Ascending aorta (tissue), 2 donors: ENCODE measurements around the gene TMEM88. TPM values are rescaled to one million over a fixed set of nuclear protein-coding genes. Genes with fewer than 3 reads are reported as not detected.

Experiments used
- DNase-seq, 2 donors: peaks; one replicate each; pipeline ENCODE4 v3.0.0-alpha.2; 2019; ENCODE audit warnings: low spot score in 2 of 2
- H3K27ac ChIP-seq, 2 donors: fragments of 200-600 bp; sonication (generic); one replicate each; pipeline ENCODE4 v1.5.1; 2016 to 2017; ENCODE audit warnings: mild to moderate bottlenecking in 1 of 2
- H3K27me3 ChIP-seq: fragments of 200-600 bp; sonication (generic); one replicate; pipeline ENCODE4 v1.5.1; 2017
- H3K36me3 ChIP-seq, 2 donors: fragments of 200-600 bp; sonication (generic); one replicate each; pipeline ENCODE4 v1.5.1; 2016
- H3K4me1 ChIP-seq, 2 donors: fragments of 200-600 bp; sonication (generic); one replicate each; pipeline ENCODE4 v1.5.1; 2016 to 2017; ENCODE audit warnings: mild to moderate bottlenecking in 1 of 2
- H3K4me3 ChIP-seq, 2 donors: fragments of 200-600 bp; sonication (generic); one replicate each; pipeline ENCODE4 v1.5.1; 2016 to 2017; ENCODE audit warnings: mild to moderate bottlenecking in 1 of 2
- H3K9me3 ChIP-seq, 2 donors: fragments of 200-600 bp; sonication (generic); one replicate each; pipeline ENCODE4 v1.5.1; 2016
- CTCF ChIP-seq, 3 experiments: fragments of 200-600 bp in 2 of 3; fragments of 450-650 bp in 1 of 3; sonication (generic) in 2 of 3; IDR thresholded peaks; one replicate each; pipeline ENCODE4 v1.5.1; 2016 to 2019; ENCODE audit warnings: antibody characterized with exemption in 3 of 3, mild to moderate bottlenecking in 1 of 3, moderate library complexity in 1 of 3
- intact Hi-C: fragments of 100-400 bp; cut with DNase I; formaldehyde crosslinking; loops from one replicate; pipeline ENCODE4 v1.15.1; 2023
- total RNA-seq: library from RNA; depleted of rRNA; stranded (reverse); fragments of >200 nt; gene quantifications from one replicate; pipeline ENCODE4 v1.1.0, GENCODE V29; 2016

The TMEM88 gene
- total RNA-seq, 1 donor from 2014 or later = 223 TPM

DNA sequence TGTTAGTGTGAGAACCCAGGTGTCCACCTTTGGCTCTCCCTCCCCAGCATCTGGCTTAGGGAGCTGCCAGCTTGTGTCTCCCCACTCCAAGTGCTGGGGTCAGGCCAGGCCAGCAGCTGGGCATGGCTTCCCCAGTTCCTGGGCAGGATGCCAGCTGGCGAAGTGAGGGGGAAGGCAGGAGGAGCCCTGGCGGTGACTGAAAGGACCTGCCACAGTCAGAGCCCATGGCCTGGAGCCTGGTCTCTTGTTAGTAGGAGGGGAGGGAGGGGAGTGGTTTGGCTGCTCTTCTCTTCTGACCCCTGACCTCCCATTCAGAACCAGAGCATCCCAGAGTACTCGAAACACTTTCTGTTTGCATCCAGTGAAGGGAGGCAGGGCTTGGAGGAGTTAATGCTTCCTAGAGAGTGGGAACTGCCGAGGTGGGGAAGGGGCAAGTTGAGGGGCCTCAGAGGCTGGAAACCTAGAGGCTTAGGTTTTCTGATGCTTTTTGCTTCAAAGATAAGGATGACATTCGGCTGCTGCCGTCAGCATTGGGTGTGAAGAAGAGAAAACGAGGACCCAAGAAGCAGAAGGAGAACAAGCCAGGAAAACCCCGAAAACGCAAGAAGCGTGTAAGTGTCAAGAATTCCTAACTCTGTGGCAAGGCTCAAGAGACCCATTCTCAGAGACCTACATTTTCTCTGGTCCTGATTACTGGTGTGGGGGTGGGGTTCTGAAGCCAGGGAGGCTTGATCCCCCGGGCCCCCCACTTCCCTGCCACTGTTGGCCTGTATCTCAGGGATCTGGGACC is 34.5 kb downstream of the TMEM88 start:
- H3K4me3 ChIP-seq = peak overlapping the region in 1 of 2 donors; percentile 95
- peaks cover 19 to 24% of the 10 kb centered on the region in 2 donors for H3K4me1 ChIP-seq
- intact Hi-C loops = loop anchor here (2.0 kb wide), 2 partner anchors 25 to 27 kb away; no protein-coding TSS in a partner anchor

GRCh38 chr17:7893187-7893880 is 38.5 kb downstream of the TMEM88 start:
- intact Hi-C loops = no loop called here
- Histone ChIP-seq H3K4me3 (no peak overlapping the region), H3K4me1 (peaks cover 14 to 17% of the 10 kb centered on the region in 2 donors), H3K27me3 (no peaks in the 10 kb centered on the region), H3K36me3 (peaks cover 50 to 65% of the 10 kb centered on the region in 2 donors), H3K9me3 (no peaks in the 10 kb centered on the region), H3K27ac (no peak overlapping the region)
- DNase-seq = no peak
- TF ChIP-seq CTCF (IDR thresholded peaks at IDR 0.05) = no peak

More for the DNA sequence above, 34.5 kb downstream of the TMEM88 start:
- no peaks in the 10 kb centered on the region for H3K27me3 ChIP-seq
- H3K27ac ChIP-seq = peak overlapping the region; percentile 90 to 91
- no peaks in the 10 kb centered on the region for H3K9me3 ChIP-seq
- H3K36me3 ChIP-seq = peaks cover 20 to 30% of the 10 kb centered on the region in 2 donors
- DNase-seq = peak; percentile 92 to 97
- TF ChIP-seq CTCF (IDR thresholded peaks at IDR 0.05) = peak; percentile 46 to 53 (median 49)

GRCh38 chr17:7894226-7894625 is 39.4 kb downstream of the TMEM88 start:
- peaks cover 6 to 8% of the 10 kb centered on the region in 2 donors for H3K4me1 ChIP-seq
- no peak for DNase-seq
- H3K9me3 ChIP-seq = no peaks in the 10 kb centered on the region
- no peak overlapping the region for H3K4me3 ChIP-seq
- H3K27me3 ChIP-seq = no peaks in the 10 kb centered on the region
- H3K27ac ChIP-seq = no peak overlapping the region
- intact Hi-C loops = no loop called here
- H3K36me3 ChIP-seq = peaks cover 59 to 74% of the 10 kb centered on the region in 2 donors
- TF ChIP-seq CTCF (IDR thresholded peaks at IDR 0.05) = no peak

DNA sequence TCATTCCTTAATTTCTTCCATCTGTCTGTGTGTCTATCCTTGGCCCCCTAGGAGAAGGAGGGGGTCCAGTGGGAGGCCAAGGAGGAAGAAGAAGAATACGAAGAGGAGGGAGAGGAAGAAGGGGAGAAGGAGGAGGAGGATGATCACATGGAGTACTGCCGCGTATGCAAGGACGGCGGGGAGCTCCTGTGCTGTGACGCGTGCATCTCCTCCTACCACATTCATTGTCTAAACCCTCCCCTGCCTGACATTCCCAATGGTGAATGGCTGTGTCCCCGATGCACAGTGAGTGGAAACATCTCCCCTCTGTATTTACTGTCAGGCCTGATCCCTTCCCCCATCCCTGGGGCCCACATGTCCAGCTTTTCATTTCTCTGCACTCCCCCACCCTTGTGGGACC is 40.0 kb downstream of the TMEM88 start:
- no peak overlapping the region for H3K4me3 ChIP-seq
- DNase-seq = no peak
- peaks cover 65 to 80% of the 10 kb centered on the region in 2 donors for H3K36me3 ChIP-seq
- TF ChIP-seq CTCF (IDR thresholded peaks at IDR 0.05) = no peak
- H3K27me3 ChIP-seq = no peaks in the 10 kb centered on the region
- H3K4me1 ChIP-seq = peaks cover under 1 to 2% of the 10 kb centered on the region in 2 donors
- intact Hi-C loops = no loop called here
- H3K27ac ChIP-seq = no peak overlapping the region
- H3K9me3 ChIP-seq = no peaks in the 10 kb centered on the region

DNA sequence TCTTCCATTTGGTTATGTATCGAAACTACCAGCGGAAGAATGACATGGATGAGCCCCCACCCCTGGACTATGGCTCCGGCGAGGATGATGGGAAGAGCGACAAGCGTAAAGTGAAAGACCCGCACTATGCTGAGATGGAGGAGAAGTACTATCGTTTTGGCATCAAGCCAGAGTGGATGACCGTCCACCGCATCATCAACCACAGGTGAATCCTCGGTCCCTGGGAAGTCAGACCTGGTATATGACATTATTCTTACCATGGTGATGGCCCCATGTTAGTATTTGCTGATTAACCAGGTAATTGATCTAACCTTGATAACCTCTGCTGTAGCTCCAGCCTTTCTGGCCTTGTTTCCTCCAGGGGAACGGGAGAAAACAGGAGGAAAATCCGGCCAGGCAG is 42.2 kb downstream of the TMEM88 start:
- Histone ChIP-seq H3K4me3 (no peak overlapping the region), H3K4me1 (no peaks in the 10 kb centered on the region), H3K36me3 (peaks cover 80 to 85% of the 10 kb centered on the region in 2 donors), H3K27me3 (no peaks in the 10 kb centered on the region), H3K9me3 (no peaks in the 10 kb centered on the region), H3K27ac (no peak overlapping the region)
- no peak for TF ChIP-seq CTCF (IDR thresholded peaks at IDR 0.05)
- no peak for DNase-seq
- intact Hi-C loops = no loop called here
